ENCODE results near the gene SIGLEC7. TPM values are rescaled to one million over a fixed set of nuclear protein-coding genes. Genes with fewer than 3 reads are reported as not detected.

Gene SIGLEC7
- total RNA-seq, 1 donor from 2014 or later, result 11.0 TPM

GRCh38 chr19:51097166-51097738 lies 44.8 kb upstream of the SIGLEC7 start:
- DNase-seq (peak; percentile 89), ATAC-seq (peak; percentile 77)
- Histone ChIP-seq H3K27ac (no peak overlapping the region), H3K36me3 (peaks cover 17% of the 10 kb centered on the region), H3K4me3 (no peak overlapping the region), H3K27me3 (no peaks in the 10 kb centered on the region), H3K9me3 (no peaks in the 10 kb centered on the region), H3K4me1 (no peaks in the 10 kb centered on the region)
- peak; percentile 56 for TF ChIP-seq CTCF (IDR thresholded peaks at IDR 0.05)
- intact Hi-C loops (cut with DNase I), result no loop called here

GRCh38 chr19:51097796-51098195 lies 44.3 kb upstream of the SIGLEC7 start:
- TF ChIP-seq CTCF (IDR thresholded peaks at IDR 0.05), result no peak
- no peak overlapping the region for H3K4me3 ChIP-seq
- H3K27me3 ChIP-seq, result no peaks in the 10 kb centered on the region
- intact Hi-C loops (cut with DNase I), result no loop called here
- DNase-seq, result no peak
- peaks cover 23% of the 10 kb centered on the region for H3K36me3 ChIP-seq
- H3K27ac ChIP-seq, result no peak overlapping the region
- H3K4me1 ChIP-seq, result no peaks in the 10 kb centered on the region
- ATAC-seq, result no peak
- H3K9me3 ChIP-seq, result no peaks in the 10 kb centered on the region

DNA sequence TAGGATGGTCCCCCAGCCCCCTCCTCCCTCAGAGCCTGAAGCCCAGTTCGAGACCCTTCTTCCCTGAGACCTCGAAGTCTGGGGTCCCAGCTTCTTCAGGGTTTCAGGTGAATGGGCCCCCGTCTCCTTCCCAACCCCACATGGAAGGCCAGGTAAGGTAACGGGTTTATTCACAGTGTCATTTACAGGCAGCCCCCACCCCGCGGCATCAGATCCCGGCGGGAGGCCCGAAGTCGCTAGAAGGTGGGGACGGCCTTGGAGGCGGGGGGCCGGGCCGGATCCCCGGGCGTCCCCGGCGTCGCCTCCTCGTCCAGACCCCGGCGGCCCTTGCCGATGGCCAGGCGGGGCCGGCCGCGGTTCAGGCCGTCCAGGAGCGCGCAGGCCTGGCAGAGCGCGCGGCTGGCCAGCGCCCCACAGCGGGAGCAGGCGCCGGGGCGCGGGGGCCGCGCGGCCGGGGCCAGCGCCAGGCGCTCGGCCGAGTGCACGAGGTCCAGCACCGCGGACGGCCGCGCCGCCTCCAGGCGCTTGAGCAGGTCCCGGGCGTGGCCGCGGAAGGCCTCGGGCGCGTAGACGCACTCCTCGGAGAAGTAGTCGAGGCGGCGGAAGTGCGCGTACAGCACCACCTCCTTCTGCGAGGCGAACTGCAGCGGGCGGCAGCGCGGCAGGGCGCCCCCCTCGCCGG lies 43.6 kb upstream of the SIGLEC7 start:
- Histone ChIP-seq H3K27ac (no peak overlapping the region), H3K36me3 (peaks cover 27% of the 10 kb centered on the region), H3K4me1 (no peaks in the 10 kb centered on the region), H3K4me3 (no peak overlapping the region), H3K27me3 (no peaks in the 10 kb centered on the region), H3K9me3 (no peaks in the 10 kb centered on the region)
- DNase-seq, result peak; percentile 81
- no peak for TF ChIP-seq CTCF (IDR thresholded peaks at IDR 0.05)
- intact Hi-C loops (cut with DNase I), result no loop called here
- peak; percentile 79 for ATAC-seq

GRCh38 chr19:51099047-51099382 lies 43.1 kb upstream of the SIGLEC7 start:
- Histone ChIP-seq H3K4me3 (no peak overlapping the region), H3K4me1 (no peaks in the 10 kb centered on the region), H3K36me3 (peaks cover 32% of the 10 kb centered on the region), H3K9me3 (no peaks in the 10 kb centered on the region), H3K27me3 (no peaks in the 10 kb centered on the region), H3K27ac (no peak overlapping the region)
- ATAC-seq, result no peak
- no peak for DNase-seq
- no peak for TF ChIP-seq CTCF (IDR thresholded peaks at IDR 0.05)
- intact Hi-C loops (cut with DNase I), result no loop called here

GRCh38 chr19:51100601-51101000 lies 41.5 kb upstream of the SIGLEC7 start:
- intact Hi-C loops (cut with DNase I), result no loop called here
- no peak for TF ChIP-seq CTCF (IDR thresholded peaks at IDR 0.05)
- Histone ChIP-seq H3K4me3 (no peak overlapping the region), H3K36me3 (peaks cover 33% of the 10 kb centered on the region), H3K27ac (no peak overlapping the region), H3K27me3 (no peaks in the 10 kb centered on the region), H3K9me3 (no peaks in the 10 kb centered on the region), H3K4me1 (no peaks in the 10 kb centered on the region)
- no peak for ATAC-seq
- no peak for DNase-seq
